H1 (cell line): ENCODE measurements around the gene LMAN1L. TPM values are rescaled to one million over a fixed set of nuclear protein-coding genes. Genes with fewer than 3 reads are reported as not detected.

Source experiments
- CTCF ChIA-PET: fragments of 300-600 bp; sonication (Branson Sonifier 250); formaldehyde crosslinking; loops from one replicate; lab custom pipeline; 2021; ENCODE audit not compliant: partially characterized antibody; lab: Charles Lee
- POLR2A ChIA-PET: fragments of 300-600 bp; sonication (Branson Sonifier 250); formaldehyde crosslinking; loops from one replicate; lab custom pipeline; 2021; ENCODE audit warnings: inconsistent platforms; ENCODE audit not compliant: partially characterized antibody; lab: Charles Lee
- DNase-seq, 2 experiments: peaks; one replicate each; pipeline versions ENCODE4 v3.0.0 to v3.0.0-alpha.2; 2010 to 2022; ENCODE audit warnings: low spot score in 2 of 2, low read depth in 1 of 2, mixed read lengths in 1 of 2
- FAIRE-seq: peaks from 2 replicates; lab custom pipeline; 2011; peaks lifted over from hg19 to GRCh38; lab: Jason Lieb, UNC
- H2AFZ ChIP-seq: 2 replicates; pipeline ENCODE4 v1.8.1; 2012; ENCODE audit warnings: low read length, inconsistent platforms
- H2AK5ac ChIP-seq: 2 replicates; pipeline ENCODE4 v1.6.1; 2013; ENCODE audit warnings: low read depth, low read length
- H2BK120ac ChIP-seq: replicated peaks from 2 replicates; pipeline ENCODE3; 2013; ENCODE audit warnings: low read depth, low read length, inconsistent platforms
- H2BK12ac ChIP-seq: 2 replicates; pipeline ENCODE4 v1.6.1; 2013; ENCODE audit warnings: low read depth, low read length
- H2BK15ac ChIP-seq: 2 replicates; pipeline ENCODE4 v1.6.1; 2013; ENCODE audit warnings: low read length
- H2BK20ac ChIP-seq: 2 replicates; pipeline ENCODE4 v1.6.1; 2013; ENCODE audit warnings: low read length
- H2BK5ac ChIP-seq: 2 replicates; pipeline ENCODE4 v1.6.1; 2013; ENCODE audit warnings: low read depth, low read length
- H3K14ac ChIP-seq: 2 replicates; pipeline ENCODE4 v1.6.1; 2013; ENCODE audit warnings: inconsistent platforms; ENCODE audit not compliant: insufficient read length
- H3K18ac ChIP-seq: 2 replicates; pipeline ENCODE4 v1.6.1; 2013; ENCODE audit warnings: low read length; ENCODE audit errors: extremely low read depth
- H3K23ac ChIP-seq: 2 replicates; pipeline ENCODE4 v1.6.1; 2013; ENCODE audit warnings: inconsistent platforms; ENCODE audit not compliant: insufficient read length
- H3K23me2 ChIP-seq: 2 replicates; pipeline ENCODE4 v1.6.1; 2013; ENCODE audit warnings: low read depth, low read length
- H3K27ac ChIP-seq: 2 replicates; pipeline ENCODE4 v1.6.1; 2011; ENCODE audit warnings: low read depth, low read length, inconsistent platforms
- H3K27me3 ChIP-seq, 4 experiments: replicated peaks in 1 of 4; 1 replicate in 1 of 4; 2 replicates in 3 of 4; pipeline versions ENCODE4 v1.6.1 to v1.8.1; 2011 to 2013; ENCODE audit warnings: low read length in 3 of 4, mild to moderate bottlenecking in 3 of 4, inconsistent platforms in 2 of 4, mixed read lengths in 2 of 4, moderate library complexity in 1 of 4; ENCODE audit not compliant: control insufficient read depth in 3 of 4, insufficient read depth in 3 of 4; ENCODE audit errors: extremely low read depth in 1 of 4
- H3K36me3 ChIP-seq, 4 experiments: 2 replicates each; pipeline versions ENCODE4 v1.6.1 to v1.8.1; 2011 to 2013; ENCODE audit warnings: mild to moderate bottlenecking in 4 of 4, low read length in 3 of 4, moderate library complexity in 2 of 4, control low read depth in 1 of 4, inconsistent platforms in 1 of 4; ENCODE audit not compliant: insufficient read depth in 4 of 4, control insufficient read depth in 2 of 4
- H3K4ac ChIP-seq: replicated peaks from 2 replicates; pipeline ENCODE3; 2013; ENCODE audit warnings: low read length, low read depth, mixed read lengths, inconsistent platforms; ENCODE audit not compliant: insufficient read length
- H3K4me1 ChIP-seq, 4 experiments: replicated peaks in 1 of 4; 1 replicate in 1 of 4; 2 replicates in 3 of 4; pipeline versions ENCODE4 v1.6.1 to v1.8.1; 2011 to 2013; ENCODE audit warnings: low read length in 3 of 4, inconsistent platforms in 2 of 4, mixed read lengths in 1 of 4; ENCODE audit not compliant: insufficient read depth in 4 of 4, control insufficient read depth in 3 of 4
- H3K4me2 ChIP-seq, 2 experiments: 2 replicates each; pipeline versions ENCODE4 v1.6.1 to v1.8.1; 2011 to 2013; ENCODE audit warnings: low read depth in 2 of 2, low read length in 2 of 2, control low read depth in 1 of 2, inconsistent platforms in 1 of 2, mild to moderate bottlenecking in 1 of 2; ENCODE audit not compliant: insufficient read depth in 1 of 2
- H3K4me3 ChIP-seq, 4 experiments: fragments of 200-600, 300-600 bp in 1 of 4; sonication (generic), shearing (Covaris generic), sonication (Bioruptor Twin) in 1 of 4; 2 replicates each; pipeline versions ENCODE4 v1.5.1 to v1.8.1; 2011 to 2016; ENCODE audit warnings: low read length in 4 of 4, low read depth in 3 of 4, control low read depth in 2 of 4, inconsistent platforms in 2 of 4, mild to moderate bottlenecking in 2 of 4, mixed read lengths in 1 of 4, moderate library complexity in 1 of 4; ENCODE audit not compliant: insufficient read depth in 2 of 4; ENCODE audit errors: extremely low read depth in 1 of 4
- H3K56ac ChIP-seq: replicated peaks from 2 replicates; pipeline ENCODE3; 2013; ENCODE audit warnings: low read depth, mild to moderate bottlenecking, mixed read lengths, low read length, inconsistent platforms; ENCODE audit not compliant: insufficient read length
- H3K79me1 ChIP-seq: 2 replicates; pipeline ENCODE4 v1.6.1; 2013; ENCODE audit warnings: low read depth, low read length, control low read depth
- H3K79me2 ChIP-seq, 2 experiments: 2 replicates each; pipeline versions ENCODE4 v1.6.1 to v1.8.1; 2012 to 2013; ENCODE audit warnings: low read length in 2 of 2, mild to moderate bottlenecking in 2 of 2, inconsistent platforms in 1 of 2; ENCODE audit not compliant: insufficient read depth in 2 of 2, control insufficient read depth in 1 of 2
- H3K9ac ChIP-seq, 4 experiments: replicated peaks in 1 of 4; 1 replicate in 1 of 4; 2 replicates in 3 of 4; pipeline versions ENCODE4 v1.6.1 to v1.8.1; 2011 to 2013; ENCODE audit warnings: low read depth in 3 of 4, low read length in 3 of 4, control low read depth in 2 of 4, mild to moderate bottlenecking in 2 of 4, moderate library complexity in 2 of 4, inconsistent platforms in 1 of 4; ENCODE audit errors: extremely low read depth in 1 of 4
- H3K9me3 ChIP-seq, 2 experiments: 2 replicates each; pipeline versions ENCODE4 v1.6.1 to v1.8.1; 2012 to 2013; ENCODE audit warnings: mild to moderate bottlenecking in 2 of 2, moderate library complexity in 2 of 2, control low read depth in 1 of 2, inconsistent platforms in 1 of 2, low read depth in 1 of 2, low read length in 1 of 2, mixed read lengths in 1 of 2; ENCODE audit not compliant: insufficient read depth in 2 of 2
- H4K20me1 ChIP-seq, 2 experiments: replicated peaks in 1 of 2; 2 replicates each; pipeline versions ENCODE3 to v1.8.1; 2011 to 2013; ENCODE audit warnings: inconsistent platforms in 2 of 2, low read length in 2 of 2, mild to moderate bottlenecking in 1 of 2; ENCODE audit not compliant: insufficient read depth in 2 of 2, control insufficient read depth in 1 of 2
- H4K5ac ChIP-seq: 2 replicates; pipeline ENCODE4 v1.6.1; 2013; ENCODE audit warnings: low read length, low read depth, mixed read lengths, inconsistent platforms; ENCODE audit not compliant: insufficient read length
- H4K8ac ChIP-seq: 2 replicates; pipeline ENCODE4 v1.8.0; 2013; ENCODE audit warnings: mild to moderate bottlenecking, moderate library complexity, low read length, inconsistent platforms; ENCODE audit not compliant: insufficient read depth; ENCODE audit errors: extremely low read depth
- H4K91ac ChIP-seq: replicated peaks from 2 replicates; pipeline ENCODE3; 2013; ENCODE audit warnings: low read length, mixed read lengths, inconsistent platforms; ENCODE audit not compliant: insufficient read length
- NRF1 ChIP-seq: IDR thresholded peaks from 2 replicates; pipeline ENCODE4 v1.6.1; 2011; ENCODE audit warnings: mild to moderate bottlenecking, low read depth, low read length, improper control_type of control experiment
- PHF8 ChIP-seq: fragments of 200-600 bp; sonication (generic); conservative IDR thresholded peaks from 2 replicates; pipeline ENCODE4 v1.7.1; 2012; ENCODE audit warnings: low read depth, mild to moderate bottlenecking, inconsistent platforms, low read length, moderate library complexity
- RBBP5 ChIP-seq: IDR thresholded peaks from 2 replicates; pipeline ENCODE4 v1.7.1; 2012; ENCODE audit warnings: low read depth, mild to moderate bottlenecking, inconsistent platforms, low read length, moderate library complexity, borderline replicate concordance
- RFX5 ChIP-seq: IDR thresholded peaks from 2 replicates; pipeline ENCODE4 v1.6.1; 2011; ENCODE audit warnings: low read depth, low read length, improper control_type of control experiment, borderline replicate concordance
- WGBS, 2 experiments: shearing (Covaris generic) in 1 of 2; methylation state at CpG; one replicate each; pipeline versions ENCODE4 v1.1.6 to v1.1.7; 2013 to 2015; ENCODE audit warnings: low lambda C conversion rate in 2 of 2, mixed read lengths in 2 of 2, inconsistent platforms in 1 of 2, low coverage in 1 of 2, missing lambda C conversion rate in 1 of 2; ENCODE audit not compliant: insufficient replicate concordance in 2 of 2, insufficient coverage in 1 of 2, insufficient read length in 1 of 2; ENCODE audit errors: extremely low coverage in 1 of 2, missing lambda C conversion rate in 1 of 2; 5-methylcytosine and 5-hydroxymethylcytosine counted together
- polyA plus RNA-seq, 7 experiments: library from polyadenylated mRNA; depleted of rRNA in 3 of 7; stranded (reverse) in 5 of 7; unstranded in 2 of 7; fragments of >200 nt in 5 of 7; fragments of 200-250 nt in 2 of 7; gene quantifications; 1 replicate in 5 of 7; 2 replicates in 1 of 7; 4 replicates in 1 of 7; pipeline versions ENCODE4 v1.2.1 to v1.2.3, GENCODE V29; 2011 to 2013; ENCODE audit warnings: missing spikeins in 2 of 7, mixed read lengths in 2 of 7
- total RNA-seq: library from RNA; stranded (reverse); fragmentation: NEBNext Ultra II Directional; extraction: Animal tissue kit (Norgen Biotek cat#: 25700); gene quantifications from 2 replicates; pipeline ENCODE4 v1.2.1, GENCODE V29; 2021

Gene LMAN1L
- total and polyA plus RNA-seq, 2 of the 8 experiments (the other 6 are each of a cell fraction or from before 2014, with no cell fraction given) = not detected

DNA sequence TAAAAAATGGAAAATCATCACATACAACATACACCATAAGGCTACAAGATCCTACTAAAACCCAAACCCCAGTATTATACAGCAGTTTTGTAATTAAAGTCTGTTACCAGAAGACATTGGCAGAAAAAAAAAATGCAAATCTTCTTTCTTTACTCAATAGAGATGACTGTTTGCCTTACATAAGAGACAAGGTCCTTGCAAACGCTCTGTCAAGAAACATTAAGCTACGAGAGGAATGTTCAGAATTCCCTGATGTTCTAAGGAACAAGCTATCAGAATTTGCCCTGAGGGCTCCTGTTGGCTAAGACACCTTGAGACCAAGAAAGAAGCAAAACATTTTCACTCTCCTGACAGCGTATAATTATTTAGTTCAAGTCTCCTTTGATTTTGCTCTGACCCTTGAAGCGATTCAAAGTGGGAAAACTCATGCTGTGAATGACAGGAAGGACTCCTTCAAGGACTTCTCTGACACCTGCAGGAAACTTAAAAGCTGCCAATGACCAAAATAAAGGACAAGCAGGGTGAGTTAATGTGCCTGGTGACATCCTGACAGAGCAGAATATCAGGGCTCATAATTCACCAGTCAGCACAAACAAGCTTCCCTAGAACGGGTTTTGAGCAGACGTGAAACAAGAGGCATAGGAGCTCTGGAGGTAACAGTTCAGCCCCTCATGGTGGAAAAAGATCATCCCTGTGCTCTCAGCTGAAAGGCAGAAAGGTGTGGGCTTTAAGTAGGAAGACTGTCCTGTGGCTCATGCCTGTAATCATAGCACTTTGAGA lies 58.0 kb downstream of the LMAN1L start:
- 89% methylated on average over 6 of the region's 6 CpGs; no CpG with 5 or more reads in 1 of the 2 experiments for WGBS, 2 experiments
- H3K36me3 ChIP-seq = no peaks in the 10 kb centered on the region
- H3K4me2 ChIP-seq = peak overlapping the region in 1 of 2 experiments; percentile 5; a peak in 1 of 4 replicates
- no peak overlapping the region for H2AK5ac ChIP-seq
- H3K9me3 ChIP-seq = no peaks in the 10 kb centered on the region
- H3K4me1 ChIP-seq = peaks cover 0 to 3% (median 0%) of the 10 kb centered on the region in 4 experiments; a peak in 1 of 7 replicates
- no peak overlapping the region for H2AFZ ChIP-seq
- POLR2A ChIA-PET = interaction anchor here (0.6 to 2.4 kb wide), 13 partner anchors 8 to 112 kb away, joined by 3 to 10 read pairs (median 4); partner anchors contain the start of gene MPI
- no peak overlapping the region for H3K4me3 ChIP-seq
- H4K91ac ChIP-seq = no peak overlapping the region
- H3K79me1 ChIP-seq = peaks cover 6% of the 10 kb centered on the region; the same call in 1 of the 2 replicates
- H3K56ac ChIP-seq = no peak overlapping the region
- H3K23ac ChIP-seq = no peak overlapping the region
- H3K4ac ChIP-seq = no peak overlapping the region
- no peak overlapping the region for H2BK5ac ChIP-seq
- peaks cover 5% of the 10 kb centered on the region; the same call in 1 of the 2 replicates for H3K23me2 ChIP-seq
- no peak overlapping the region for H2BK120ac ChIP-seq
- H4K8ac ChIP-seq = no peak overlapping the region
- H2BK12ac ChIP-seq = no peak overlapping the region
- H3K14ac ChIP-seq = no peak overlapping the region
- no peak overlapping the region for H3K27ac ChIP-seq
- peaks cover 0 to 55% of the 10 kb centered on the region in 2 experiments; a peak in 2 of 4 replicates for H3K79me2 ChIP-seq
- DNase-seq = no peak
- no peak overlapping the region for H2BK20ac ChIP-seq
- H3K9ac ChIP-seq = peak overlapping the region in 1 of 4 experiments; percentile 18; a peak in 1 of 7 replicates
- no peak for FAIRE-seq
- CTCF ChIA-PET = interaction anchor here (0.7 to 2.3 kb wide), 15 partner anchors 10 to 347 kb away, joined by 3 to 16 read pairs (median 3); partner anchors contain the start of gene ULK3
- H3K27me3 ChIP-seq = no peaks in the 10 kb centered on the region
- no peak overlapping the region for H2BK15ac ChIP-seq
- no peak overlapping the region for H4K5ac ChIP-seq
- H3K18ac ChIP-seq = no peak overlapping the region
- peaks cover 0 to 7% of the 10 kb centered on the region in 2 experiments for H4K20me1 ChIP-seq
- TF ChIP-seq RFX5 (no peak), NRF1 (no peak), RBBP5 (no peak), PHF8 (no peak)
